ENCODE results near the gene CCBE1. TPM values are rescaled to one million over a fixed set of nuclear protein-coding genes. Genes with fewer than 3 reads are reported as not detected.
"Not testable (repeated sequence)": the region's sequence is repeated elsewhere in the genome, so short reads cannot be mapped to it uniquely, and the experiment has no call there.

CCBE1 gene
- total RNA-seq, 1 experiment from 2014 or later: not detected

DNA sequence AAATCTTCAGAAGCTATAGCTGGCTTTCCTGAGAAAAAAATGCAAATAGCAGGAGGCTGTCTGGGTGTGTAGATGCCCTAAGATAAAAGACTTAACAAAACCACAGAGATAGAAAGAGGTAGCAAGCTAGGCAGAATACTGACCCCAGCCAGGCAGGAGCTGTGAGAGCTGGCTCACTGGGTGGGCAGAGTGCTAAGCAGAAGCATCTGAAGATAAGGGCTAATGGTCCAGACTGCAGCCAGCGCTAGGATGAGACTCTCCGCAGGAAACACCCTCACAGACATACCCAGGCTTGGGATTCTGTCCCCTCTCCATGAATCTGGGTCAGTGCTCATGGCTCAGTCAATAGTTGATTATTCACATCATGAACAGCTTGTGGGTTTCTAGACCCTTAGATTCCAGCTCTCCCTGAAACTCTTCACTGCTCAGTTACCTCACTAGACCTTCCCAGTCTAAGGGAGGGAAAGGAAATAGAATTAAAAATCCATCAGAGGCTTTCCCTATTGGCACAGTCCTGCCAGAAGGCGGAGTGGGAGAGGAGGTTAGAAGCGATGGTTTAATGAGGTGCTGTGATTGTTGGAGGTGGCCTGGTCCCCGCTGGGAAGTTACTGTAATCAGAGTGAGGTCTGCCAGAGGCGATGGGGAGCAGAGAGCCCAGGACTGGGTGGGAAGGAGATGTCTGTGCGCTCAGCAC, 21.4 kb upstream of the CCBE1 start:
- in situ Hi-C loops (cut with HindIII; ENCODE audit: low pct_unique_long_range_greater_than_20kb, low sequenced_read_pairs): no loop called here
- DNase-seq (ENCODE audit: low read depth): no peak

- DNase-seq (ENCODE audit: low read depth): peak; percentile 62
- in situ Hi-C loops (cut with HindIII; ENCODE audit: low pct_unique_long_range_greater_than_20kb, low sequenced_read_pairs): no loop called here
Measured at GRCh38 chr18:59718108-59718463, 20.9 kb upstream of the CCBE1 start.

GRCh38 chr18:59717291-59717690, 20.1 kb upstream of the CCBE1 start:
- in situ Hi-C loops (cut with HindIII; ENCODE audit: low pct_unique_long_range_greater_than_20kb, low sequenced_read_pairs): no loop called here
- DNase-seq (ENCODE audit: low read depth): no peak

DNA sequence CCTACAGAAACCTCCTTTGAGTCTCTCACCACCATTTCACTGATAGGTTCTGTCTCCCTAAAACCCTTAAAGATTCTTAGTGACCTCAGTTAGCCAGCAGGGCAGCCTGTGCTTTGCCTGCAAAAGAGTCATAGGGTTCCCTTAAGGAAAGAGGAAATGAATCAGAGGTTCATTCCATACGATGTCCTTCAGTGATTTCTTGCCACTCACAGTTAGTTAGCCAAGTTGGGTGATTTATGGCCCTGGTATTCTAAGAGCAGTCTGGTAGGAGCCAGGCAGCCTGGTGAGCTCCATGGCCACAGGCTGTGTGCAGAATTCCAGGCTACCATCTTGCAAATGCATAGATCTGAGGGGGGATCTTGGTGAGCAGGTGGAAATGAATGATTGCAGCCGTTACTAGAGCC, 18.7 kb upstream of the CCBE1 start:
- in situ Hi-C loops (cut with HindIII; ENCODE audit: low pct_unique_long_range_greater_than_20kb, low sequenced_read_pairs): no loop called here
- DNase-seq (ENCODE audit: low read depth): peak; percentile 64

DNA sequence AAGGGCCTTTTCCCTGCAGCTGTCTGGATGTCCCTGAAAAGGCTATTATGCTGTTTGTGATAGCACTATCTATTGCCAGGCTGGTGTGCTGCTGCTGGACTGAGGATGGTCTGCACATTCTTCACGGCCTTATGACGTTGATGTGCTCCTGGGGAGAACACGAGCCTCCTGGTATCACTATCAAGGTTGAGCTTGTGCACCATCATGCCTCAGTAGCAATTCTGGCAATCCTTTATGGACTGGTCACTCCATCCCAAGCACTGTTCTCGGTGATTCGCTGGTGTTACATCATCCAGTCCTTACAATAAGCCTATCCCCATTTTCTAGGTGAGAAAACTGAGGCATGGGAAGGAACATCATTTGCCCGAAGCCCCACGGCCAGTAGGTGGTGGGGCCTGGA, 18.2 kb upstream of the CCBE1 start:
- in situ Hi-C loops (cut with HindIII; ENCODE audit: low pct_unique_long_range_greater_than_20kb, low sequenced_read_pairs): no loop called here
- DNase-seq (ENCODE audit: low read depth): no peak

DNA sequence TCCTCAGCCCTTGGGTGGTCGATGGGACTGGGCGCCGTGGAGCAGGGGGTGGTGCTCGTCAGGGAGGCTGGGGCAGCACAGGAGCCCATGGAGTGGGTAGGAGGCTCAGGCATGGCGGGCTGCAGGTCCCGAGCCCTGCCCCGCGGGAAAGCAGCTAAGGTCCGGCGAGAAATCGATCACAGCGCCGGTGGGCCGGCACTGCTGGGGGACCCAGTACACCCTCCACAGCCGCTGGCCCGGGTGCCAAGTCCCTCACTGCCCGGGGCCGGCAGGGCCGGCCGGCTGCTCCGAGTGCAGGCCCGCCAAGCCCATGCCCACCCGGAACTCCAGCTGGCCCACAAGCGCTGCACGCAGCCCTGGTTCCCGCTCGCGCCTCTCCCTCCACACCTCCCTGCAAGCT, 16.9 kb upstream of the CCBE1 start:
- in situ Hi-C loops (cut with HindIII; ENCODE audit: low pct_unique_long_range_greater_than_20kb, low sequenced_read_pairs): not testable (repeated sequence)

GRCh38 chr18:59712311-59712710, 15.1 kb upstream of the CCBE1 start:
- in situ Hi-C loops (cut with HindIII; ENCODE audit: low pct_unique_long_range_greater_than_20kb, low sequenced_read_pairs): no loop called here
- DNase-seq (ENCODE audit: low read depth): no peak

More for the DNA sequence above, 16.9 kb upstream of the CCBE1 start:
- DNase-seq (ENCODE audit: low read depth): not testable (repeated sequence)

GRCh38 chr18:59708988-59709387, 11.8 kb upstream of the CCBE1 start:
- DNase-seq (ENCODE audit: low read depth): no peak
- in situ Hi-C loops (cut with HindIII; ENCODE audit: low pct_unique_long_range_greater_than_20kb, low sequenced_read_pairs): no loop called here

DNA sequence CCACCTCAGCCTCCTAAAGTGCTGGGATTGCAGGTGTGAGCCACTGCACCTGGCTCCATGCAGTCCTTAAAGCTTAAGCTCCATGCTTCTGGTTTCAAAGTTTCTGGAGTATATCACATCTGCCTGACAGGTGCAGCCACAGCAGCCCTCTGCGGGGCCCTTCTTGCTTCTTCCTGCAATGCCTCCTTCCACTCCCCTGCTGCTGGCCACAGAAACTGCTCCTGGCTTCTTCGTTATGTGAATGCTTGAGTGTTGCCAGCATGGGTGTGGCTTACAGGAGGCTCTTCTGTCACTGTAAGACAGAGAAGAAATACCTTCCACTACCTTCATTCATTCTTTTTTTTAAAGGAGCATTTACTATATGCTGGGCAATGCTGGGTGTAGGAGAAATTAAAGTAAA, 10.1 kb upstream of the CCBE1 start:
- no peak for DNase-seq (ENCODE audit: low read depth)
- in situ Hi-C loops (cut with HindIII; ENCODE audit: low pct_unique_long_range_greater_than_20kb, low sequenced_read_pairs): no loop called here

DNA sequence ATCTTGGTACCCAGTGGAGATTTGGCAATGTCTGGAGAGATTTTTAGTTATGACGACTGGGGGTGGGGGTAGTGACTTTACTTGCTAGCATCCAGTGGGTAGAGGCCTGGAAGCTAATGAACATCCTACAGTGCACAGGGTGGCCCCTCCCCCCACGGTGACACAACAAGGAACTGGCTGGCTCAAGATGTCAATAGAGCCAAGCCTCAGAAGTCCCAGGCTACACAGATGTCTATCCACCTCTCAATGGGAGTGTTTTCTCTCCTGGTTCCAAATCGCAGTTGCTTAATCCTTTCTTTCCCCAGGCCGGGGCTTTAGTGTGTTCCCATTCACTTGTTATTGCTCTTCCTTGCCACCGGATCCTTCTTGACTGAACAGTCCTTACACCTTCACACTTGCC, 9.3 kb upstream of the CCBE1 start:
- DNase-seq (ENCODE audit: low read depth): no peak
- in situ Hi-C loops (cut with HindIII; ENCODE audit: low pct_unique_long_range_greater_than_20kb, low sequenced_read_pairs): no loop called here

GRCh38 chr18:59705145-59705544, 7.9 kb upstream of the CCBE1 start:
- in situ Hi-C loops (cut with HindIII; ENCODE audit: low pct_unique_long_range_greater_than_20kb, low sequenced_read_pairs): no loop called here

GRCh38 chr18:59704146-59704545, 6.9 kb upstream of the CCBE1 start:
- DNase-seq (ENCODE audit: low read depth): no peak
- in situ Hi-C loops (cut with HindIII; ENCODE audit: low pct_unique_long_range_greater_than_20kb, low sequenced_read_pairs): no loop called here

More at GRCh38 chr18:59705145-59705544, 7.9 kb upstream of the CCBE1 start:
- DNase-seq (ENCODE audit: low read depth): no peak

GRCh38 chr18:59701272-59701671, 4.0 kb upstream of the CCBE1 start:
- in situ Hi-C loops (cut with HindIII; ENCODE audit: low pct_unique_long_range_greater_than_20kb, low sequenced_read_pairs): no loop called here
- no peak for DNase-seq (ENCODE audit: low read depth)

DNA sequence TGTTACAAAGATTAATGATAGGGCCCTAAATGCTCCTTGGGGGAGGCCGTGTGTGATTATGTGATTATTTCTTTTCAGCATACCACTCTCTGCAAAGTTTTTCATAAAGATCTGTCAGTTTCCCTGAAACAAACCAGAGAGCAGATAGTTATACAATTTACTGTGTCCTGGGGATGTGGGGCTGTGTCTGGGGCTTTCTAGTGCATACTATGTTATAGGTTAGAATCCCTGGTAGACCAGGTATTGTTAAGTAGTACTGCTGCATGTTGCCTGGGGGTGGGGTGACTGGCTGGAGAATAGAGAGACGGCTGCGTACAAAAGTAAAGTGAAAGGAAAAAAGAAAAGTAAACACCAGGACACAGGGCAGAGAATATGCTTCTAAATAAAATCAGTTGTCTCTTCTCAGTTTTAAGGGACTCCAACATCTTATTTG, 3.3 kb upstream of the CCBE1 start:
- in situ Hi-C loops (cut with HindIII; ENCODE audit: low pct_unique_long_range_greater_than_20kb, low sequenced_read_pairs): no loop called here
- DNase-seq (ENCODE audit: low read depth): no peak

DNA sequence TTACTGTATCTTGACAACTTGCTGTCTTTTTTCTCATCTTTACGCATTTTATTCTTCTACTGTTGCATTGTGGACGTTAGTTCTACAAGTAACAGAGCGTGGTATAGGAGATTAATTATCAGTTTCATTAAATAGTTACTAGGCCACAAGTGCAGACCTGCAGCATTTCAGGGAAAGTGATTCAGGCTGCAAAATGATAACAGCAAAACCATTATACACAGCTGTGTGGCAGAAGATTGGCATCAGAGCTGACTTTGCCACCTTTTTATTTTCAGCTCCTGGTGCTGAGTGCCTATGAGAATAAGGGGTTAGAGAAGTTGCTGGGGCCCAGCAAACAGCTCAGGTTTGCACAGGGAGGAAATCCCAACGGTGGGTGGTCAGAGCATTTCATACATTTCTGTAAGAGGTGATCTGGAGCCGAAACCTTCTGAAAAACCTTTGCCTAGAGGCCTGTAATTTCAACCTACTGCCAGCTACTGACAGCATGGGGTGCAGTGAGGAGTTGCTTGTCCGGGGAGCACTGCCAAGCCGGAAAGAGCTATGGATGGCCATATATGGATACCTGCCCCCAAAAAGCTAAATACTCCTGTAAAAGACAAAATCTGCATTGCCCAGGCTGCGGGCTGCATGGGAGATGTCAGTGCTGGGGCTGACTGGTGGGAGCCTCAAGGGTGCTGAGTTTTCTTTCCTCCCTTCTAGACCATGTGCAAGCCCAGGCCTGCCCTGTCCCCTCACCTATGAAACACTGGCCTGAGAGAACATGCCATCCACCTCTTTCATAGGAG, 2.7 kb upstream of the CCBE1 start:
- no peak for DNase-seq (ENCODE audit: low read depth)
- in situ Hi-C loops (cut with HindIII; ENCODE audit: low pct_unique_long_range_greater_than_20kb, low sequenced_read_pairs): no loop called here

- in situ Hi-C loops (cut with HindIII; ENCODE audit: low pct_unique_long_range_greater_than_20kb, low sequenced_read_pairs): no loop called here
- DNase-seq (ENCODE audit: low read depth): no peak
Measured at GRCh38 chr18:59699061-59699460, 1.8 kb upstream of the CCBE1 start.

DNA sequence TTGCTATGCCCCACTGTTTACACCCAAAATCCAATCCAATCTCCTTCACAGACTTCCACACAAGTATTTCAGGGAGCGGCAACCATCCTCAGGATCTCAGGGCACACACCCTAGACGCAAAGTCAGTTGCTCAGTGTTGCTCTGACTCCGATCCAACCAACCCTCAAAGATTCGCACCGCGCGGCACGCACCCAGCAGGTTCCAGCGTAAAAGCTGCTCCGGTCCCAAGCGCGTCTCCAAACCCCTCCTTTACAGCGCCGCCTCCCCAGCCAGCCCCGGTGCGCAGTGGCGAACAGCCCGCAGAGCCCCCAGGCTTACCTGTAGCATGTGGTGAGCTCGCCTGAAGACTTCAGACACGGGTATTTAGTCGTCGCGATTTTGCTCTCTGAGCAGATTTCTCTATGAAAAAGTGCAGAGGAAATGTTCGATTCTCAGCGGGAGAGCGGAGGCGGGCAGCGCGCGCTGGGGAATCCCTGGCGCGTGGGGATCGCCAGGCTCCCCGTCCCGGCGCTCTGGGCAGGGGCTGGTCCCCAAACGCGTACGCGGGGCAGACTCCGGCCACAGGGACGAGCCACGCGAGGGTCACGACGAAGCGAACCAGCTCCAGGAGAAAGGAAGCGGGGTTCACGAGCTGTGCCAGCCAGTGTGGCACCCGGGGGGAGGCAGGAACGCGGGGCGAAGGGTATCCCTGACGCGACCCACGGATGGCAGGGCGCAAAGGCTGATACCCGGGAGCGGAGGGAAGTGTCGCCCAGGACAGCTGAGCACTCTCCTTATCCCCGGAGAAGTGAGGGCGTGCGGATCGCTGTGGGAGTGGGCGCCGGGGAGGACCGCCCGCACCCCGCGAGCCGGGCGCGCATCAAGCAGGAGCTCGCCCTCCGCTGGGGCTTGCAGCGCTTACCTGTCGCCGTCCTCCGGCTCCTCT, 650 bp downstream of the CCBE1 start:
- no peak for DNase-seq (ENCODE audit: low read depth)
- in situ Hi-C loops (cut with HindIII; ENCODE audit: low pct_unique_long_range_greater_than_20kb, low sequenced_read_pairs): no loop called here

- DNase-seq (ENCODE audit: low read depth): no peak
- in situ Hi-C loops (cut with HindIII; ENCODE audit: low pct_unique_long_range_greater_than_20kb, low sequenced_read_pairs): no loop called here
Measured at GRCh38 chr18:59695551-59695950, 1.7 kb downstream of the CCBE1 start.

- in situ Hi-C loops (cut with HindIII; ENCODE audit: low pct_unique_long_range_greater_than_20kb, low sequenced_read_pairs): no loop called here
- DNase-seq (ENCODE audit: low read depth): no peak
Measured at GRCh38 chr18:59694824-59695223, 2.4 kb downstream of the CCBE1 start.
